NCI-H2081 treated with DMSO at 0.1 percent for 48 hours (cell line): Measurements from ENCODE around the gene RALGAPA2.

Source experiments
- DNase-seq: peaks from one replicate; lab custom pipeline; 2025; lab: John Stamatoyannopoulos, UW

Gene RALGAPA2

DNA sequence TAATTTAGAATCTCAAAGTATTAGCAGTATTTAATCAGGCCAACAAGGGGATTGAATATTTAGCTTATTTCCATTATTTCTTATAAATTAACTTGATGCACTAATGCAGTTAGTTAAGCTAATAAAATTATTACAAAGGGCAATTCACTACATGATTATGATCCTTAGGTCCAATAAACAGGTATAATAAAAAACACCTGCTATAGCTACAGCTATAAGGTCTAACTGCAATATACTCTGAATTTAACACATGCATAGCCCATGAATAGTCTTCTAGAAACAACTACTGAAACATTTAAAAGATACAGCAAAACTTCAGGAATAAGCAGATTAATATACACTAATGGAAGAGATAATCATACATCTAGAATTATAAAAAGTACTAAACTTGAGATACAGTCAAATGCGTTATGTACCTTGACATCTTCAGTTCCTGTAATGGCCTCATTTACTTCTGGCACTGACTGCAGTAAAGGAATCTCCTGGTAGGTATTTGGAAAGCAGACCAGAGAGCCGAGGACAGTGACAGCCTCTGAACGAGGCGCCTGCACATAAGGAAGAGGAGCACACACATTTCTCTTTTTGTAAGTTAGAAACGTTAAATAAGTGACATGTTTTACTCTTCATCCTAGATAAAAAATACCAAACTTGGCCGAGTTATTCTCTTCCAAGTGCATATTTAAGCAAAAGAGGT, 176.1 kb downstream of the RALGAPA2 start:
- no peak for DNase-seq

DNA sequence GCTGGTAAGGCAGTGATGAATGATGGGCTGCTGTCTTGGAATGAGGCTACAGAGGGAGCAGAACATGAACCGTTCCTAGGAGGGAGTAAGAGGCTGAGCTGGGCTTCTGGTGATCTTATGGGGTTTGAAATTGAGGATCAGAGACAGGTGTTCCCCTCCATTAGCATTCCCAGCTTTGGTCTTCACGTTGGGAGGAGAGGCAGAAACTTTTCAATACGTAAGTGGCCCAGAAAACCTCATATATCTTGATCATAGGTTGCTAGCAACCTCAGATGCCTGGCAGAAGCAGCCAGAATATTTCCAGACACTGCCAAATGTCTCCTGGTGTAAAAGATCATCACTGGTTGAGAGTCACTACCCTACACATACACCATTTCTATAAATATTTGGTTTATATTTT, 177.4 kb downstream of the RALGAPA2 start:
- DNase-seq = no peak

DNA sequence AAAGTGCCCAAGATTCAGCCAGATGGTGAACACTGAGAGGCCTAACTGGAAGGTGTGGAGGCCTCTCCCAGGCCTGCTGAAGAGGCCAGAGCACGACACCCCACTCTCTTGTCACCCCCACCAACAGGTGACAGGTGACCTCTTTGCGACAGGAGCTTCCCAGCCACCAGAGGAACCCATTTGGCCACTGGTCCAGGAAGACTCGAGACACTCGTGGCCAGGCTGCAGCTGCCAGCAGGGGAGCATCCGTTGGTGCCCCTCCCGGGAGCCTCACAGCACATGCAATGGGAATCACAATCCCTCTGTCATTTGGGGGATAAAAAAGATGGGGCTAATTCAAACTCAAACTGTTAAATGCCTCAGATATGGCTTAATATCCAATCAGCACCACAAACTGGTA, 181.2 kb downstream of the RALGAPA2 start:
- DNase-seq = no peak

DNA sequence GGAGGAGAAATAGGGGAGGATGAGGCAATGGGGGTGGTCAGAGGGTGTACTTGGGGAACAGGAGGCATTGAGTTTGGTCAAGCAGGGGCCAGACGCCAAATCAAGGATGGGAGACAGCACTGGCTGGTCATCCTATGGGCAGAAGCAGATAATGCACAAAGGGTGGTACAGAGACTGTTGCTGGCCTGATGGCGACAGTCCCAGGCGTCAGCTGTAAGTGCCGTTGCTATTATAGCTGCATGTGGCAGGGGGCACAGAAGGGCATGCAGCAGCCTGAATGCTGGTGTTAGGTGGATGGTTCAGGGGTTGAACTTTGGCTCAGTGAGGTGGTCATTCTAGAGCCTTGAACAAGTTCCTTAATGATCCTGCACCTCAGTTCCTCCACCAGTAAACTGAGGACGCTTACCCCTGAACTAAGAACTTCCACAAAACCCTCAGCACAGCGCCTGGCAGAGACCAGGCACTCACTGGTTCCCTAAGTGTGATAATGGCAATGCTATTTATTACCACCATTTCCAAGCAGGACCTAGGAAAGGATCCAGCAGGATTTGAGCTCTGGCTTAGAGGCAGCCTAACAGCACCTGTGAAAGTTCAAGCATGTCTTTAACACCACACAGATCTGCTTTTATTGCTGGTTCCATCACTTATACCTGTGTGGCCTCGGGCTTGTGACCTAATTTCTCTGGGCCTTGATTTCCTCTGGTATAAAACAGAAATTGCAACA, 181.9 kb downstream of the RALGAPA2 start:
- no peak for DNase-seq

DNA sequence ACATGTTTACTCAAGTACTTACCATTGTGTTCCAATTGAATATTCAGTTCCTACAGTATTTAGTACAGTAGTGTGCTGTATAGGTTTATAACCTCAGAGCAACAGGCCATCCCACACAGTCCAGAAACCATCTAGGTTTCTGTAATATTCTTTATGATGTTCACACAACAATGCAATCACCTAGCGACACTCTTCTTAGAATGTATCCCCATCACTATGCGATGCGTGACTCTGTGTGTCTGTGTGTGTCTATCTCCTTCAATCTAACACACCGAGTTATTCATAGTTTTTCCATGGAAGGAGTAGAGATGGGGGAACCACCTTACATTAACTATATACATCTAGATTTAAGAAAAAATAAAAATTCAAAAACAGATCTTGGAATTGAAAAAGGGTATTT, 182.8 kb downstream of the RALGAPA2 start:
- DNase-seq = no peak

DNA sequence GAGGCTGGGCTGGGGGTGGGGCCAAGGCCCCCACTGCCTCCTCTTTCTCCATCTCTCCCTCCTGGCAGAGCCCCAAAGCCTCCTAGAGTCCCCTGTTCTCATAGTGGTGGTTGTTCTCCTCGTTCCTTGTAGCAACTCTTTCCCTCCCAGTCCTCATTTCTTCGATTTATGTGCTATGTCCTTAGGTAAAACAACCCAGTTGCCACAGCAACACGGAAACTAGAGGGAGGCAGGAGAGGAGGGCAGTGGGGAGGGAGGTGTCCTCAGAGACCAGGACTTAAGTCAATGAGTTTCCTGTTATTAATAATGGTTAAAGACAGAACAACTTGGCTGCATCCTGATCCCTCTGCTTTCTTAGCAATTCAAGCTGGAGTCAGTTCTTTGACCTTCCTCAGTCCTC, 183.6 kb downstream of the RALGAPA2 start:
- no peak for DNase-seq

- no peak for DNase-seq
Measured at GRCh38 chr20:20527661-20528060, 184.8 kb downstream of the RALGAPA2 start.

- no peak for DNase-seq
Measured at GRCh38 chr20:20525756-20526155, 186.7 kb downstream of the RALGAPA2 start.

- no peak for DNase-seq
Measured at GRCh38 chr20:20525214-20525613, 187.2 kb downstream of the RALGAPA2 start.

GRCh38 chr20:20524756-20525155, 187.7 kb downstream of the RALGAPA2 start:
- no peak for DNase-seq

DNA sequence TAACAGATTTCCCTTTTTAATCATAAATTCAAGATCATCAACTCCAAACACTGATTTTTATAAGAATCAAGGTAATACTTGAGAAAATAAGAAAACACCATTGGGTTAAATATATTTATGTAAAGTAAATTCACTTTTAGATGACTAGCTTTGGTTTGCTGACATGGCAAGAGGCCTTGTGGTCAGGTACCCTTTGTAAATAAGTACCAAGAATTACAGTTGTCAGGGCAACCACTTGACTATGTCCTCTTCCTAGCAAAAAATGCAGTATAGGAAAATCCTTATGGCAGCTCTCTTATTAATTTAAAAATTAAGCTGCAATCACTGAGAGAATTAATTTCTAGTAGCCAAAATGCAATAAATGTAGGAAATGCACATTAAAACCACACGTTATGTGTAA, 190.7 kb downstream of the RALGAPA2 start:
- no peak for DNase-seq

- no peak for DNase-seq
Measured at GRCh38 chr20:20520776-20521175, 191.7 kb downstream of the RALGAPA2 start.

DNA sequence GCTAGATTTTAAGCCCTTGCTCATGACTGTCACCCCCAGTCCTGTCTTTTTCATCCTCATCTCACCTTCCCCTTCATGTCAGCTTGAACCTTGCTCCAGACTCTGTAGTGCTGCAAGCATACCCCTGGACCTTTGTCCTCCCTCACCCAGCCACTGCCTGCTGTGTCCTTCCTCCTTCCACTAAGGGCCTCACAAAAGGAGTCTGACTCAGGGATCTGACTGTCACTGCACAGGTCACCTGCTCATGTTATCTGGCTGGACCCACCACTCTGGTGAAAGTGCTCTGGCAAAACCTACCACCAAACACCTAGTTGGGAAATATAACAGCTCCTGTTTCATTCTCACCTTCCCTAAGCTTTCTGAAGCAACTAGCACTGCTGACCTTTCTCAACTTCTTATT, 193.2 kb downstream of the RALGAPA2 start:
- no peak for DNase-seq

DNA sequence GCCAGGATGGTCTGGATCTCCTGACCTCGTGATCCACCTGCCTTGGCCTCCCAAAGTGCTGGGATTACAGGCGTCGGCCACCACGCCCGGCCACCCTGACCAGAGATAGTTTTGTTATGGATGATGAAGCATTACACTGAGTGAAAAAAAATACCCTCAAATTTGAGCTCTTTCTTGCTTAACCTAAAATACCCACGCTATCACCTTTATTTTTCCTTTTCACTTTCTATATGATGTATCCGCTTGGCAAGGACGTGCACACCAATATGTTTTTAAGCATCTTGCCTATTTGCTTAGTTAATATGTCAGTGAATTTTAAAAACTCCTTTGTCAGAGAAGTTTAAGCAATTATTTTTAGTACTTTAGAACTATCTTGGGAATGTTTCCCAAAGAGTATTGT, 194.2 kb downstream of the RALGAPA2 start:
- DNase-seq = no peak

GRCh38 chr20:20517296-20517695, 195.1 kb downstream of the RALGAPA2 start:
- DNase-seq = no peak

DNA sequence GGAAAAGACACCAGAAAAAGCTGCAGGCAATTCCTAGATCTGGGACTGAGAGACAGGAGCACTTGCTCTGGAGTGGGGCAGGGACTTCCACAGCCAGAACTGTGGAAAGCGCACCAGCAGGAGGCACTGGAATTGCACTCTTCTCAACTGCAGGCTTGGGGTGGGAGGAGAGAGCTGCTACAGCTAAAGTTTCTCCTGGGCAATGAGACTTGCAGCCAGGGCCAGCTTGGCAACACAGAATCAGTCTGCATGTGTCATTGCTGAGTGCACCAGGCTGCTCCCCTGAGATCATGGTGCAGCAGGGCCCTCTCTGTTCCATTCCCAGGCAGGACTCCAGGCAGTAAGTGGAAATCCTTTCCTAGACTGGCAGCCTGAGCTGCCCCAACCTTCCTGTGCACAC, 198.7 kb downstream of the RALGAPA2 start:
- DNase-seq = no peak

DNA sequence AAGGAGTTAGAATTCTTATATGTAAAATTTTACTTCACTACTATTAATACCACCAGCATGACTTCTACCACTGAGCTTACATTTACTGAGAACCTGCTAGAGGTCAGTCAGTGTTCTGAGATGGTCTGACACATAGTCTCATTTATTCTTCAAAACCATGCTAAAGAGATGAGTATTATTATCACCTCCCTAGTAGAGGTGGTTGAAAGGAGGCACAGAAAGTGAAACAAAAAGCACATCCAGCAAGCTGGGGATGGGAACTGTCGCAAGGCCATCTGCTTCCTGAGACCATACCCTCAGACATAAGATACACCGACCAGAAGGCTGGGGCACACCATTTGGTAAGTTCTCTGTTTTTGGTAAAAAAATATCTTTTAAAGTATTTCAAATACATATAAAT, 206.9 kb downstream of the RALGAPA2 start:
- no peak for DNase-seq

DNA sequence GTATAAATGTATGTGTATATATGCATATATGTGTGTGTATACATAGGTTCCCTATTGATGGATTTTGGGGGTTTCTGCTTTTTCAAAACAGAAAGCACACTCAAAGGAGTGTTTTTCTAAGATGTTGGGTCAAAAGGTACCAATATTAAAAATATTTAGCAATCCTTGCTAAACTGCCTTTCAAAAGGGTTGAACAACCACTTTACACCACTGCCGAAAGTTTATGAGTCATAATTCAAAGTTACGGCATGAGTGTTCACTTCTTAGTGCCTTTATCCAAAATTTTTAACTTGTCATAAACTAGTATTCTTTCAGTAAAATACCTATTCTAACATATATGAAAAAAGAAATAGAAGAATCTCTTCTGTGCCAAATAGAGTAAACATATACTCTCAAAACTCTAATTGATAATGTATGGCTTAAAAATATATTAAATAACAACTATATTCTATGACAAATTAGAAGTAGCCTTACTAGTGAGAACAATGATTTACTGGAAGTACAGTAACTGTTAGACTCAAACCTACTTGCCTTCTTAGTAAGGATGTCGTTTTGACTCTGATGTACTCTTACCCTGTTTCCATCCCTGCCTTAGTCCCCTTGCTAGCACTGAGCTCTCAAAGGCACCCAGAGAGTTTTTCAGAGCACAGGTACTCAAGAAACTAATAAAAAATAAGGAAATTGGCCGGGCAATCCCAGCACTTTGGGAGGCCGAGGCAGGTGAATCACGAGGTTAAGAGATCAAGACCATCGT, 208.5 kb downstream of the RALGAPA2 start:
- no peak for DNase-seq

- DNase-seq = no peak
Measured at GRCh38 chr20:20501128-20501527, 211.3 kb downstream of the RALGAPA2 start.

- no peak for DNase-seq
Measured at GRCh38 chr20:20500312-20500711, 212.1 kb downstream of the RALGAPA2 start.

- no peak for DNase-seq
Measured at GRCh38 chr20:20499439-20499838, 213.0 kb downstream of the RALGAPA2 start.

DNA sequence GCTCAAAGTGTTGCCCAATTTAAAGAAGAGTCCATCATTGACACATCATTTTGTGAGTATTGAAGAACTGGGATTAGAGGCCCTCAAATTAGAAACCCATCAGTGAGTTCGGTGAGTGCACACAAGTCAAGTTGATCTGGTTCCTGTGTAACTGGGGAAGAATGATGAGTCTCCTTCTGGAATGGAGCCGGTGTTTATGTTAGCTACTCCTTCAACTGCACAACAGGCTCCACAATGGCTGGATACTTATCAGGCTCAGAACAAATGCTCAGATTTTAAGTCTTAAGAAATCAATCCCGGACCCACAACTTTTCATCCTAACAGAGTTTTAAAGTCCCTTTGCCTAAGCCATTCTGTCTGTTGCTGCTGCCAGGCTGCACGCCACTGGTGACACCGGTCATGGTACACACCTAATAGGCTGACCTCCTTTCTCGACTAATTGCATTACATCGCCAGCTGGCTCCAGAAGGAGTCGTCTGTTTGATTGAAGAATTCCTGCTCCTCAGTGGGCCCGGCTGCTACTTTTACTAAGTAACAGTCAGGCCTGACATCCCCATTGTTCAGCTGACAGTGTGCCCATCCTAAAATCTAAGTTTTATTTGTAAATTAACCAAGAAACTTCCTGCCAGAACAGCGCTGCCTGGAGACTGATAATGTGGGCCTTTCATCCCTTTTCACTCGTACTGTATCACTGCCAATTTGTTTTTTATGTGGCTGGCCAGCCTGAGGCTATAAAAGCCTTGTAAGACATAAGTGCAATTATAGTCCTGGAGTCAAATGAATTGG, 214.2 kb downstream of the RALGAPA2 start:
- peak; percentile 37 for DNase-seq
